ENCODE measurements around the gene GPATCH3.

DNA sequence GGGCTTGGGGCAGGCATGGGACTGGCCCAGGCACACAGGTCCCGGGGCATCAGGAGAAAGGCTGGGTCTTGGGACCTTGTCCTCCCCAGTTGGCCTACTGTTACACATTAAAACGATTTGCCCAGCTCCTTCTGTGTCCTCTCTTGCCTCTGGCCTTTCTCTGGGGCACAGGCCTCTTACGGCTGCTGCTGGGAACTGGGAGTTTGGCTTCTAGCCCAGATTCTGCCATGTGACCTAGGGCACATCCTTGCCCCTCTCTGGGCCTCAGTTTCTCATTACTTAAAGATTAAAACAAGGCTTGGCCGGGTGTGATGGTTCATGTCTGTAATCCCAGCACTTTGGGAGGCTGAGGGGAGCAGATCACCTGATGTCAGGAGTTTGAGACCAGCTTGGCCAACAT lies 46.0 kb upstream of the GPATCH3 start:
- TF ChIP-seq, protein P1, sequence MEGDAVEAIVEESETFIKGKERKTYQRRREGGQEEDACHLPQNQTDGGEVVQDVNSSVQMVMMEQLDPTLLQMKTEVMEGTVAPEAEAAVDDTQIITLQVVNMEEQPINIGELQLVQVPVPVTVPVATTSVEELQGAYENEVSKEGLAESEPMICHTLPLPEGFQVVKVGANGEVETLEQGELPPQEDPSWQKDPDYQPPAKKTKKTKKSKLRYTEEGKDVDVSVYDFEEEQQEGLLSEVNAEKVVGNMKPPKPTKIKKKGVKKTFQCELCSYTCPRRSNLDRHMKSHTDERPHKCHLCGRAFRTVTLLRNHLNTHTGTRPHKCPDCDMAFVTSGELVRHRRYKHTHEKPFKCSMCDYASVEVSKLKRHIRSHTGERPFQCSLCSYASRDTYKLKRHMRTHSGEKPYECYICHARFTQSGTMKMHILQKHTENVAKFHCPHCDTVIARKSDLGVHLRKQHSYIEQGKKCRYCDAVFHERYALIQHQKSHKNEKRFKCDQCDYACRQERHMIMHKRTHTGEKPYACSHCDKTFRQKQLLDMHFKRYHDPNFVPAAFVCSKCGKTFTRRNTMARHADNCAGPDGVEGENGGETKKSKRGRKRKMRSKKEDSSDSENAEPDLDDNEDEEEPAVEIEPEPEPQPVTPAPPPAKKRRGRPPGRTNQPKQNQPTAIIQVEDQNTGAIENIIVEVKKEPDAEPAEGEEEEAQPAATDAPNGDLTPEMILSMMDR (optimal IDR thresholded peaks at IDR 0.05 in 1 of 3, IDR thresholded peaks at IDR 0.05 in 1 of 3, conservative IDR thresholded peaks at IDR 0.05 in 1 of 3; ENCODE audit: extremely low read depth in 1 of 3, insufficient read depth in 2 of 3, low read length in 3 of 3): no peak
- TF ChIP-seq EZH2 (IDR thresholded peaks at IDR 0.05; ENCODE audit: low read length): no peak

Data from keratinocyte (primary cell).